GM21390 (cell line): ENCODE data around the gene DNAJC7.
A peak's percentile ranks its signal among the peaks of the same experiment; 100 is the strongest.

Experiments used
- ATAC-seq: cut with Tn5 transposase; IDR thresholded peaks from one replicate; pipeline ENCODE4 v1.9.1; 2021; ENCODE audit not compliant: unreplicated experiment

The DNAJC7 gene

DNA sequence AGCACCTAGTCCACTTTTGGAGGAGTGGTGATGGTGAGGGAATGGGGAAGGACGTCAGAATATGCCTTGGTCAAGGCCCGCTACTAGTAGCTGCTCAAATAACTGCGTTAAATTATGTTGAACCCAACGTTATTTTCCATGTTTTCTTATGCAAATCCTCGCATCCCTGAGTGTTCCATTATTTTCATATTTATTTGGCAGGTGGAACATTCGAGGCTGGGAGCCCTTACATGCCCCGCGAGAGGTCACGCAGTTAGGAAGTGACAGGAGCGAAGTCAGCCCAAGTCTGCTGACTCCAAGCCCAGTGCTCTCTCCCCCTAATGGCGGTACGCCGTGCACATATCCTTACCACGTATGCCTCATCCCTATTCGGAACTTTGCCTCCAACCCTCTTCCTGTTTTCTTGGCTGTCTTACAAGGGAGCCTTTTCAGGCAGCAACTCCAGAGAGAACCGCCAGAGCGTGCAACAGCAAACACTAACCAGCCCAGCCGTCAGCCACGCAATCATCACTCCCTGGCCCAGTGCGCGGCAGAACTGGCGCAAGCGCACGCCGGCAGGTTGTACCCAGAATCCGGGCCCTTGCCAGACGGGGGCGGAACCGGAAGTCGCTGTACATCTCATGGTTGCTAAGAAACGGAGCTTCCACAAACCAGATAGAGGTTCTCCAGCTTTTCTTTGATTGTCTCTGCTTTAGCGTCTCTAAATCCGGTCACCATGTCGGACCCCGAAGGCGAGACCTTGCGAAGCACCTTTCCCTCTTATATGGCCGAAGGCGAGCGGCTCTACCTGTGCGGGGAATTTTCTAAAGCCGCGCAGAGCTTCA is 87.0 kb downstream of the DNAJC7 start, which contains the start of gene ODAD4:
ODAD4 (plus strand) TSS at position 609 of the 824 bp plus-strand sequence; CDS start at position 716, 107 bp downstream.
- peak; percentile 93 for ATAC-seq

DNA sequence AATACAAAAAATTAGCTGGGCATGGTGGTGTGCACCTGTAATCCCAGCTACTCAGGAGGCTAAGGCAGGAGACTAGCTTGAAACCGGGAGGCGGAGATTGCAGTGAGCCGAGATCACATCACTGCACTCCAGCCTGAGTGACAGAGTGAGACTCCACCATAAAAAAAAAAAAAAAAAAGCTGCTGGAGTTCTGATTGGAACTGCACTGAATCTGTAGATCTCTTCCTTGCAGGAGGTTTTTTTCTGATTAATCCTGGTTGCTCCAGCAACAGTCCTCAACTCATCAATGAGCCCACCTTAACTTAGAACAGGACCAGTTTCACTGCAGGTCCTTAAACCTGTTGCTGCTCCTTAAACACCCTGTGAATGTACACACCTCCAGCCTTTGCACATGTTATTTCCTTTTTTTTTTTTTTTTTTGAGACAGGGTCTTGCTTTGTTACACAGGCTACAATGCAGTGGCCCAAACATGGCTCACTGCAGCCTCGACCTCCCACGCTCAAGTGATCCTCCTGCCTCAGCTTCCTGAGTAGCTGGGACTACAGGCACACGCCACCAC is 88.5 kb downstream of the DNAJC7 start:
- no peak for ATAC-seq
